ENCODE results near the gene RYR2.

The RYR2 gene

DNA sequence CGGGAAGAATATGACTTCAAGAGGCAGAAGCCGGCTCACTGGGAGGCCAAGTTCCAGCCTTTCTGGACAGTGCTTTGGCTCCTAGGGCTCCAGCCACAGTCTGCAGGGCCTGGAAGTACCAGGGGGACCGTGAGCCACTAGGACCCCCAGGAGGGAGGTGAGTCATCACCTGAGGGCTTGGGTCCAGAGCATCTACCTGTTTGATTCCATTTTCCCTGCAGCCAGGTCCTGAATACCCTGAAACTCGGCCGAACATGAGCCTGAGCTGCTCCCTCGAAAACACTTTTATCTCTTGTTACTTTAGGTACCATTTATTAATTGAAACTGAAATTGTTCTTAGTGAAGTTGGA lies 164.1 kb downstream of the RYR2 start:
- TF ChIP-seq, protein P1, sequence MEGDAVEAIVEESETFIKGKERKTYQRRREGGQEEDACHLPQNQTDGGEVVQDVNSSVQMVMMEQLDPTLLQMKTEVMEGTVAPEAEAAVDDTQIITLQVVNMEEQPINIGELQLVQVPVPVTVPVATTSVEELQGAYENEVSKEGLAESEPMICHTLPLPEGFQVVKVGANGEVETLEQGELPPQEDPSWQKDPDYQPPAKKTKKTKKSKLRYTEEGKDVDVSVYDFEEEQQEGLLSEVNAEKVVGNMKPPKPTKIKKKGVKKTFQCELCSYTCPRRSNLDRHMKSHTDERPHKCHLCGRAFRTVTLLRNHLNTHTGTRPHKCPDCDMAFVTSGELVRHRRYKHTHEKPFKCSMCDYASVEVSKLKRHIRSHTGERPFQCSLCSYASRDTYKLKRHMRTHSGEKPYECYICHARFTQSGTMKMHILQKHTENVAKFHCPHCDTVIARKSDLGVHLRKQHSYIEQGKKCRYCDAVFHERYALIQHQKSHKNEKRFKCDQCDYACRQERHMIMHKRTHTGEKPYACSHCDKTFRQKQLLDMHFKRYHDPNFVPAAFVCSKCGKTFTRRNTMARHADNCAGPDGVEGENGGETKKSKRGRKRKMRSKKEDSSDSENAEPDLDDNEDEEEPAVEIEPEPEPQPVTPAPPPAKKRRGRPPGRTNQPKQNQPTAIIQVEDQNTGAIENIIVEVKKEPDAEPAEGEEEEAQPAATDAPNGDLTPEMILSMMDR (IDR thresholded peaks at IDR 0.05; ENCODE audit: low read depth, low read length) = no peak
- H3K4me3 ChIP-seq (ENCODE audit: low read depth, low read length) = no peak overlapping the region

DNA sequence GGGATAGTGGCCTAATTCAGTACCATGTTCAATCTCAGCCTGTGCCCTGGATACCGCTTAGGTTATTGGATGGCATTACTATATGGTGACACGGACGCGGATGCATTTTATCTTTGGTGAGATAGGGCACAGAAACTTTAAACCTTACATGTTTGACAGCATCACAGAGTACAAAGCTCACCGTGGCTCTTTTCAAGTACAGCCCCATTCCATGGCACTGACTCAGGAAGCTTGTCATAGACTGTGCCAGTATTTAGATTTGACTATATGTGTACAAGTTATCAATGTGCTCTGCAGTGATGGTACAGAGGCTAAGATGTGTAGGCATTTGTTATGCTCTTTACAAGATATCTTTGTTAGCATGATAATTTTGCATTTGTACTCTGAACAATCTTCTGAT lies 169.0 kb downstream of the RYR2 start:
- TF ChIP-seq, protein P1 (IDR thresholded peaks at IDR 0.05; ENCODE audit: low read depth, low read length) = no peak
- H3K4me3 ChIP-seq (ENCODE audit: low read depth, low read length) = no peak overlapping the region

DNA sequence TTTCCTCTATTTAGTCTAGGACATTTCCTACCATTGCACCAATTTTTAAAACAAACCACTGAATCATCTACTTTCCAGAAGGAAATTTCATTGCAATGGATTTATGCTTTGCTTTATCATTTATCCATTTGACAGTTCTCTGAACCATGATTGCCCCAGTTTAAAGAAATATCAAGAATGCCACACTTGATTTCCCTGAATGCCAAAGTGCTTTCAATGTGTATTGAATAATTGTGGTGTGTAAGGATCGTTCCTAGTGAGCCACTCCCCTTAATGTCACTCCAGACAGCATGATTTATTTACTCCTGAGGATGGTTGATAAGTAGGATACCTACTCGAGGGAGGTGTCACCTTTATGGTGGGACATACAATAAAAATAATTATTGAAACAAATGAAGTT lies 169.6 kb downstream of the RYR2 start:
- H3K4me3 ChIP-seq (ENCODE audit: low read depth, low read length) = no peak overlapping the region
- TF ChIP-seq, protein P1 (IDR thresholded peaks at IDR 0.05; ENCODE audit: low read depth, low read length) = no peak

DNA sequence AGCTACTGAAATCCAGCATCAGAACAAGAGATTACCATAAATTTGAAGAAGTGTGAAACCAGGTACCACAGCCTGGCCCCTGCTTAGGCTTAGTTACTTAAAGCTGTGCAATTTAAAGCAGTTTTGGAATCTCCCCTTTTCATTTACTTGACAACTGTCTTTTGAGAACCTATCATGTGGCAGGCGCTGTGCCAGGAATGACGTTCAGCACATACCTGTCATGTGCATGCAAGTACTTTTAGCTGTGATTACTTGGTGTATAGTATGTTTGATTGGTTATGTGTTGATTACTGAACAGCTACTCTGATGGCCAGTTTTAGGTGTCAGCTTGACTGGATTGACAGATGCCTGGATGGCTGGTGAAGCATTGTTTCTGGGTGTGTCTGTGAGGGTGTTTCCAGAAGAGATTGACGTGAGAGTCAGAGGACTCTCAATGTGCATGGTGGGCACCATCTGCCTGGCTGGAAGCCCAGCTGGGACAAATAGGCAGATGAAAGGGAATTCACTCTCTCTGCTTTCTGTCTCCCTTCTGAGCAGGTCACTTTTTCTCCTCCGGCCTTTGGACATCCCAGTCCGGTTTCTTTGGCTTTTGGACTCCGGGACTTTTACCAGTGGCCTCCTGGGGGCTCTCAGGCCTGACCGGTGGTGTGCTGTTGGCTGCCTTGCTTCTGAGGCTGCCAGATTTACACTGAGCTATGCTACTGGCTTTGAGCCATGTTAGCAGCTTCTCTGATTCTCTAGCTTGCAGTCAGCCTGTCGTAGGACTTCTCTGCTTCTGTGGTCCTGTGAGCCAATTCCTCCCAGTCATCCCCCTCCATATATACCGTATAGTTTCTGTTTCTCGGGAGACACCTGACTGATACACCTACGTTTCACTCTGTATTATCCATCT lies 178.0 kb downstream of the RYR2 start:
- TF ChIP-seq, protein P1 (IDR thresholded peaks at IDR 0.05; ENCODE audit: low read depth, low read length) = no peak
- no peak overlapping the region for H3K4me3 ChIP-seq (ENCODE audit: low read depth, low read length)

DNA sequence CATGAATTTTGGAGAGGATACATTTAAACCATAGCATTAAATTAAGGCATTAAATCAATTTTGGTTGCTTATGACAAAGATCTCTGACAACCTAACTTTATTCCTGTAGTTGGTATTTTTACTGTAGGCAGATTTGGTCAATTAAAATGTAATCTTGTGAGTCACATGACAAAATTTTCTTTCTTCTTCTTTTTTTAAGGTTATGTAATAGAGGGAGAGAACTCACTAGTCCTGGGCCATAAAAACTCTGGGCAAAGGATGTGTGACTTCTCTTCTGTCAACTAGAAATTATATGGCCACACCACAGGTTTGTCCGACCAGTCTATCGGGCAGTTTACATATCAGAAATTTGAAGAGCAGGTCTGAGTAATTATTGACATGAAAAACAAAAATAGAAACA lies 181.4 kb downstream of the RYR2 start:
- TF ChIP-seq, protein P1 (IDR thresholded peaks at IDR 0.05; ENCODE audit: low read depth, low read length) = no peak

DNA sequence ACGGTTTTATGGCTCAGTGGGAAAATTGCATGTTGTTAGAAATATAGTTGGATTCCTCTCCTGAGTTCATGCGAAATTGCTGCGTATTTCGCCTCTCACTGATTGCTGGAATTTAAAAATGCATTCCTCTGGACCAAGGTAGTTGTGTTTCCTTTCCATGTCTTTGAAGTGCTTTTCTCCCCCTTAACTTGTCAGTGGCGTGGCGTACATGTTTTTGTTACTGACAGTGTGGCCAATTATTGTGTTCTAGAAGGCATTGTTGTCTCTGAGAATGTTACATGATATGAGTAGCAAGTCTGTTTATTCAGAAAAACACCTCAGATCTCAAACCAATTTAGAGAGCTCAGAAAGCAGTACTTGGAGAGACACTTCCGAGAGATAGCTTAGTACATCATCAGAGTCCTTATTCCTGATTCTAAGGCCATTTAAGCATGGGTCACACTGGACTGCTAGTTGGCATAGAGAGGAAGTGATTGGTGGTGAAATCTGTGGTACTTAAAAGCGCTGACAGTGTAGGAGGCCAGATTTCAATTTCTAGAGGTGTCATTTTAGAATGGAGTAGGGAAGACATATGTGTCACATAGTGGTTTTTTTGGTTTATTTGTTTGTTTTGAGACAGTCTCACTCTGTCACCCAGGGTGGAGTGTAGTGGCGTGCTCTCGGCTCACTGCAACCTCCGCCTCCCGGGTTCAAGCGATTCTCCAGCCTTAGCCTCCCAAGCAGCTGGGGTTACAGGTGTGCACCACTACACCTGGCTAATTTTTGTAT lies 184.4 kb downstream of the RYR2 start:
- TF ChIP-seq, protein P1 (IDR thresholded peaks at IDR 0.05; ENCODE audit: low read depth, low read length) = no peak
- H3K4me3 ChIP-seq (ENCODE audit: low read depth, low read length) = no peak overlapping the region

More for the DNA sequence above, 181.4 kb downstream of the RYR2 start:
- no peak overlapping the region for H3K4me3 ChIP-seq (ENCODE audit: low read depth, low read length)

DNA sequence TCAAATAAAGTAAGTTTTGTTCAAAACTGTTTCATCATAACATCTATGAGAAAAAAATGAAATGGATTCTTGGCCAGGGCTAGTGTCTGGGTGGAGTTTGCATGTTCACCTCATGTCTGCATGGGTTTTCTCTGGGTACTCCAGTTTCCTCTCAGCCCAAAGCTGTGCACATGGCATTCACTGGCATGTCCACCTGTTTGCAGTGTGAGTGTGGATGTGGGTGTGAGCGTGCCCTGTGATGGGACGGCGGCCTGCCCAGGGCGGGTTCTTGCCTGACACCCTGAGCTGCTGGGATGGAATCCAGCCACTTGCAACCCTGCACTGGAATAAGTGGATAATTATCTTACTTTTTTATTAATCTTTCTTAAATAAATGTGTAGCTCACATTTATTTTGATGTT lies 185.5 kb downstream of the RYR2 start:
- H3K4me3 ChIP-seq (ENCODE audit: low read depth, low read length) = no peak overlapping the region
- TF ChIP-seq, protein P1 (IDR thresholded peaks at IDR 0.05; ENCODE audit: low read depth, low read length) = no peak
